Esophagus squamous epithelium (tissue), 4 donors: ENCODE results near the gene DENND10.

Source experiments
- CTCF ChIP-seq, 6 experiments: fragments of 450-650 bp in 4 of 6; fragments of 200-600 bp in 2 of 6; sonication (generic) in 2 of 6; IDR thresholded peaks; one replicate each; pipeline ENCODE4 v1.5.1; 2016 to 2019; ENCODE audit warnings: antibody characterized with exemption in 6 of 6, mild to moderate bottlenecking in 4 of 6, moderate library complexity in 4 of 6
- POLR2A ChIP-seq, 4 donors: fragments of 450-650 bp; IDR thresholded peaks; one replicate each; pipeline ENCODE4 v1.6.1; 2017; ENCODE audit warnings: antibody characterized with exemption in 4 of 4, mild to moderate bottlenecking in 4 of 4, moderate library complexity in 3 of 4

GRCh38 chr10:119135513-119135881 lies 31.6 kb downstream of the DENND10 start:
- TF ChIP-seq CTCF (IDR thresholded peaks at IDR 0.05) (no peak), POLR2A (IDR thresholded peaks at IDR 0.05) (no peak)
